GM23338 (cell line): ENCODE results near the gene ZPR1. TPM values are rescaled to one million over a fixed set of nuclear protein-coding genes. Genes with fewer than 3 reads are reported as not detected.

Source experiments
- ATAC-seq: fragments of 200-7000 bp; cut with Tn5 transposase; 3 replicates; pipeline ENCODE4 v1.9.1; 2020
- DNase-seq: peaks from one replicate; pipeline ENCODE4 v3.0.0-alpha.2; 2015; ENCODE audit warnings: low spot score
- H2AFZ ChIP-seq: fragments of 200-600 bp; sonication (generic); 2 replicates; pipeline ENCODE4 v1.8.0; 2016; ENCODE audit warnings: antibody characterized with exemption, mild to moderate bottlenecking, moderate library complexity
- H3F3A ChIP-seq: fragments of 200-600 bp; sonication (generic); replicated peaks from 2 replicates; pipeline ENCODE4 v1.8.0; 2017; ENCODE audit warnings: antibody characterized with exemption, mixed run types, low read depth
- H3K27ac ChIP-seq: fragments of 200-600 bp; sonication (generic); 2 replicates; pipeline ENCODE4 v1.6.1; 2016; ENCODE audit warnings: low read depth
- H3K27me3 ChIP-seq: fragments of 200-600 bp; sonication (generic); 2 replicates; pipeline ENCODE4 v1.8.0; 2016; ENCODE audit warnings: mild to moderate bottlenecking, mixed run types, moderate library complexity; ENCODE audit not compliant: insufficient read depth
- H3K36me3 ChIP-seq: fragments of 200-600 bp; sonication (generic); 2 replicates; pipeline ENCODE4 v1.8.0; 2016; ENCODE audit warnings: mild to moderate bottlenecking; ENCODE audit not compliant: insufficient read depth
- H3K4me1 ChIP-seq: fragments of 200-600 bp; sonication (generic); 2 replicates; pipeline ENCODE4 v1.8.0; 2016; ENCODE audit warnings: mild to moderate bottlenecking, moderate library complexity; ENCODE audit not compliant: insufficient read depth
- H3K4me2 ChIP-seq: fragments of 200-600 bp; sonication (generic); 2 replicates; pipeline ENCODE4 v1.7.1; 2017; ENCODE audit warnings: mixed run types
- H3K4me3 ChIP-seq: fragments of 200-600 bp; sonication (generic); 2 replicates; pipeline ENCODE4 v1.6.1; 2016; ENCODE audit warnings: mixed run types
- H3K79me2 ChIP-seq: fragments of 200-600 bp; sonication (generic); replicated peaks from 2 replicates; pipeline ENCODE4 v1.8.0; 2017; ENCODE audit warnings: mild to moderate bottlenecking; ENCODE audit not compliant: insufficient read depth
- H3K9me2 ChIP-seq: fragments of 200-600 bp; sonication (generic); 2 replicates; pipeline ENCODE4 v1.8.0; 2017; ENCODE audit not compliant: insufficient read depth
- H4K20me1 ChIP-seq: fragments of 200-600 bp; sonication (generic); replicated peaks from 2 replicates; pipeline ENCODE4 v1.8.0; 2017; ENCODE audit warnings: mild to moderate bottlenecking; ENCODE audit not compliant: insufficient read depth
- H3K27ac Mint-ChIP-seq: 2 replicates; pipeline ENCODE4 v1.8.0; 2020; ENCODE audit warnings: inconsistent platforms, mild to moderate bottlenecking, moderate library complexity, mixed read lengths
- H3K27me3 Mint-ChIP-seq: 3 replicates; pipeline ENCODE4 v1.8.0; 2022; ENCODE audit warnings: low read depth, mild to moderate bottlenecking, moderate library complexity, mixed read lengths, inconsistent platforms; ENCODE audit not compliant: insufficient read depth, poor library complexity
- H3K36me3 Mint-ChIP-seq: 3 replicates; pipeline ENCODE4 v1.8.0; 2021; ENCODE audit warnings: low read depth, mild to moderate bottlenecking, inconsistent platforms, moderate library complexity, mixed read lengths
- H3K4me1 Mint-ChIP-seq: 3 replicates; pipeline ENCODE4 v1.8.0; 2020; ENCODE audit warnings: mild to moderate bottlenecking, inconsistent platforms, mixed read lengths
- H3K4me3 Mint-ChIP-seq: 3 replicates; pipeline ENCODE4 v1.8.0; 2021; ENCODE audit warnings: moderate library complexity, mild to moderate bottlenecking, inconsistent platforms, mixed read lengths
- H3K9me3 Mint-ChIP-seq: 3 replicates; pipeline ENCODE4 v1.8.0; 2020; ENCODE audit warnings: moderate library complexity, mild to moderate bottlenecking, inconsistent platforms, mixed read lengths
- CTCF ChIP-seq, 2 experiments: fragments of 200-600 bp in 1 of 2; sonication (generic) in 1 of 2; conservative IDR thresholded peaks; 2 replicates each; pipeline versions ENCODE4 v1.5.1 to v1.6.1; 2016 to 2017; ENCODE audit warnings: antibody characterized with exemption in 2 of 2, low read depth in 2 of 2, mild to moderate bottlenecking in 2 of 2, moderate library complexity in 1 of 2
- NANOG ChIP-seq: IDR thresholded peaks from 2 replicates; pipeline ENCODE4 v1.6.1; 2016; ENCODE audit warnings: antibody characterized with exemption, borderline replicate concordance
- POLR2AphosphoS5 ChIP-seq: IDR thresholded peaks from 2 replicates; pipeline ENCODE4 v1.6.1; 2016; ENCODE audit warnings: antibody characterized with exemption, low read depth
- REST ChIP-seq: IDR thresholded peaks from one replicate; pipeline ENCODE4 v1.6.1; 2018; ENCODE audit warnings: antibody characterized with exemption; ENCODE audit not compliant: unreplicated experiment
- ZNF462 ChIP-seq: fragments of 250-450 bp; sonication (Bioruptor Pico); IDR thresholded peaks from 2 replicates; pipeline ENCODE4 v1.5.0; 2020; ENCODE audit warnings: mild to moderate bottlenecking, moderate library complexity
- polyA plus RNA-seq: library from polyadenylated mRNA; unstranded; fragments of >200 nt; fragmentation: Nextera tagmentation; extraction: Ambion mirVana; gene quantifications from 2 replicates; pipeline ENCODE4 v1.2.1, GENCODE V29; 2016
- total RNA-seq: library from RNA; depleted of rRNA; stranded (reverse); fragments of >200 nt; shearing (Covaris generic); gene quantifications from 2 replicates; pipeline ENCODE4 v1.2.3, GENCODE V29; 2014

Gene ZPR1
- total and polyA plus RNA-seq, 2 experiments from 2014 or later = 55.4 to 96.7 TPM

GRCh38 chr11:116828632-116829524 is 41.1 kb upstream of the ZPR1 start:
- no peak overlapping the region for H3K4me3 ChIP-seq
- Mint-ChIP-seq H3K36me3 (no peaks in the 10 kb centered on the region), H3K27me3 (peaks cover 6% of the 10 kb centered on the region), H3K4me3 (no peak overlapping the region), H3K4me1 (peaks cover 1% of the 10 kb centered on the region; the same call in 1 of the 3 replicates), H3K27ac (no peak overlapping the region), H3K9me3 (no peaks in the 10 kb centered on the region)
- TF ChIP-seq CTCF (conservative IDR thresholded peaks at IDR 0.05; ENCODE audit: low read depth in 2 of 2) = peak in 1 of 2 experiments; percentile 36; a peak in 2 of 4 replicates
- TF ChIP-seq POLR2AphosphoS5 = no peak
- H3K9me2 ChIP-seq = no peaks in the 10 kb centered on the region
- ATAC-seq (peak; percentile 27), DNase-seq (no peak)
- H3K79me2 ChIP-seq = no peaks in the 10 kb centered on the region
- H3K27me3 ChIP-seq = no peaks in the 10 kb centered on the region
- H3K4me2 ChIP-seq = no peak overlapping the region
- no peak overlapping the region for H3K27ac ChIP-seq
- H3F3A ChIP-seq = no peaks in the 10 kb centered on the region
- no peaks in the 10 kb centered on the region for H3K36me3 ChIP-seq
- H2AFZ ChIP-seq = no peak overlapping the region
- no peaks in the 10 kb centered on the region for H3K4me1 ChIP-seq
- no peaks in the 10 kb centered on the region for H4K20me1 ChIP-seq

- H3K27ac Mint-ChIP-seq = no peak overlapping the region
- Histone ChIP-seq H3F3A (no peaks in the 10 kb centered on the region), H4K20me1 (no peaks in the 10 kb centered on the region), H3K27me3 (no peaks in the 10 kb centered on the region), H3K79me2 (no peaks in the 10 kb centered on the region), H3K27ac (no peak overlapping the region), H3K4me3 (no peak overlapping the region), H3K4me1 (no peaks in the 10 kb centered on the region), H3K36me3 (no peaks in the 10 kb centered on the region), H3K4me2 (no peak overlapping the region), H2AFZ (no peak overlapping the region), H3K9me2 (no peaks in the 10 kb centered on the region)
- H3K36me3 Mint-ChIP-seq = no peaks in the 10 kb centered on the region
- no peak for TF ChIP-seq NANOG
- TF ChIP-seq ZNF462 (CRISPR knock-in tag) = no peak
- no peak for TF ChIP-seq REST
- no peak for DNase-seq
- no peaks in the 10 kb centered on the region for H3K9me3 Mint-ChIP-seq
- peaks cover 5% of the 10 kb centered on the region for H3K4me1 Mint-ChIP-seq
- no peak overlapping the region for H3K4me3 Mint-ChIP-seq
- H3K27me3 Mint-ChIP-seq = peaks cover 6% of the 10 kb centered on the region
- ATAC-seq = no peak
These were observed 39.6 kb upstream of the ZPR1 start for GRCh38 chr11:116827461-116827860.
